ENCODE measurements around the gene NKIRAS1. TPM values are rescaled to one million over a fixed set of nuclear protein-coding genes. Genes with fewer than 3 reads are reported as not detected.
"Not testable (repeated sequence)": the region's sequence is repeated elsewhere in the genome, so short reads cannot be mapped to it uniquely, and the experiment has no call there.

NKIRAS1 gene
- total RNA-seq, 1 experiment from 2014 or later = 6.8 TPM

DNA sequence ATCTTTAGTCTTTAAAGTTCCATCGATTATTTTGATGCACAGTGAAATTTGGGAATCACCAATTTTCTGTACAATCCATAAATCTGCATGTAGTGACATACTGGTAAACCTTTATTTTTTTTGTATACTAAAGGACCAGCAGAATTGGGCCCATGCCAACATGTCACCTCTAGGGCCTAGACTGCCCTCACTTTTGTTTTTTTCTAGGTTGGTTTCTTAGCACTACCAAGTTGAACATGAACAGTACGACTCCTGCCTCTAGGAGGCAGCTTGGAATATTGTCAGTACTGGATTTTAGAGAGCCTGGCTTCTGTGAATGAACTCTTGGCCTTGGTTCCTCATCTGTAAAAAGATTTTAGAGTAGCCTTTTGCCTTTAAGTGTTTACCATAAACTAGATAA, 32.3 kb downstream of the NKIRAS1 start:
- CTCF ChIA-PET = no interaction called here
- peaks cover 4% of the 10 kb centered on the region for H3K4me1 Mint-ChIP-seq (ENCODE audit: insufficient read depth, unreplicated experiment)
- TF ChIP-seq, protein P1, sequence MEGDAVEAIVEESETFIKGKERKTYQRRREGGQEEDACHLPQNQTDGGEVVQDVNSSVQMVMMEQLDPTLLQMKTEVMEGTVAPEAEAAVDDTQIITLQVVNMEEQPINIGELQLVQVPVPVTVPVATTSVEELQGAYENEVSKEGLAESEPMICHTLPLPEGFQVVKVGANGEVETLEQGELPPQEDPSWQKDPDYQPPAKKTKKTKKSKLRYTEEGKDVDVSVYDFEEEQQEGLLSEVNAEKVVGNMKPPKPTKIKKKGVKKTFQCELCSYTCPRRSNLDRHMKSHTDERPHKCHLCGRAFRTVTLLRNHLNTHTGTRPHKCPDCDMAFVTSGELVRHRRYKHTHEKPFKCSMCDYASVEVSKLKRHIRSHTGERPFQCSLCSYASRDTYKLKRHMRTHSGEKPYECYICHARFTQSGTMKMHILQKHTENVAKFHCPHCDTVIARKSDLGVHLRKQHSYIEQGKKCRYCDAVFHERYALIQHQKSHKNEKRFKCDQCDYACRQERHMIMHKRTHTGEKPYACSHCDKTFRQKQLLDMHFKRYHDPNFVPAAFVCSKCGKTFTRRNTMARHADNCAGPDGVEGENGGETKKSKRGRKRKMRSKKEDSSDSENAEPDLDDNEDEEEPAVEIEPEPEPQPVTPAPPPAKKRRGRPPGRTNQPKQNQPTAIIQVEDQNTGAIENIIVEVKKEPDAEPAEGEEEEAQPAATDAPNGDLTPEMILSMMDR (IDR thresholded peaks at IDR 0.05; ENCODE audit: unreplicated experiment) = no peak

DNA sequence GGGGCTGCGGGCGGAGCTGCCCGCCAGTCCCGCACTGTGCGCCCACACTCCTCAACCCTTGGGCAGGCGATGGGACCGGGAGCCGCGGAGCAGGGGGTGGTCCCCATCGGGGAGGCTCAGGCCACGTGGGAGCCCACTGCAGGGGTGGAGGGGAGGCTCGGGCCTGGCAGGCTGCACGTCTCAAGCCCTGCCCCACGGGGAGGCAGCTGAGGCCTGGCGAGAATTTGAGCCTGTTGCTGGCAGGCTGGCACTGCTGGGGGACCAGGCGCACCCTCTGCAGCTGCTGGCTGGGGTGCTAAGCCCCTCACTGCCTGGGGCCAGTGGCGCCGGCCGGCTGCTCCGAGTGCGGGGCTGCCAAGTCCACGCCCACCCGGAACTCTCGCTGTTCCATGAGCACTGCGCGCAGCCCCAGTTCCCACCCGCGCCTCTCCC, 34.3 kb downstream of the NKIRAS1 start:
- peaks cover 8% of the 10 kb centered on the region for H3K4me1 Mint-ChIP-seq (ENCODE audit: insufficient read depth, unreplicated experiment)
- no TSS peak for BruUV-seq (replicated peaks)
- H3K27me3 Mint-ChIP-seq (ENCODE audit: insufficient read depth, unreplicated experiment) = no peaks in the 10 kb centered on the region
- H3K36me3 Mint-ChIP-seq (ENCODE audit: insufficient read depth, unreplicated experiment) = peaks cover 10% of the 10 kb centered on the region
- no peak overlapping the region for H3K27ac Mint-ChIP-seq (ENCODE audit: low read depth, unreplicated experiment)
- TF ChIP-seq, protein P1 (IDR thresholded peaks at IDR 0.05; ENCODE audit: unreplicated experiment) = no peak
- DNase-seq (ENCODE audit: unreplicated experiment) = no peak
- H3K9me3 Mint-ChIP-seq (ENCODE audit: unreplicated experiment) = no peaks in the 10 kb centered on the region
- H3K4me3 Mint-ChIP-seq (ENCODE audit: unreplicated experiment) = no peak overlapping the region
- CTCF ChIA-PET = interaction anchor here (0.6 to 1.0 kb wide), 2 partner anchors 45 to 298 kb away, joined by 3 read pairs; no protein-coding TSS in a partner anchor
- POLR2A ChIA-PET = interaction anchor here (1.0 kb wide), 1 partner anchor 18 kb away, joined by 4 read pairs; no protein-coding TSS in a partner anchor
- intact Hi-C loops (cut with micrococcal nuclease) = no loop called here

More for the DNA sequence above, 32.3 kb downstream of the NKIRAS1 start:
- no peak overlapping the region for H3K4me3 Mint-ChIP-seq (ENCODE audit: unreplicated experiment)
- peaks cover 20% of the 10 kb centered on the region for H3K36me3 Mint-ChIP-seq (ENCODE audit: insufficient read depth, unreplicated experiment)
- no TSS peak for BruUV-seq (replicated peaks)
- no peak overlapping the region for H3K27ac Mint-ChIP-seq (ENCODE audit: low read depth, unreplicated experiment)
- POLR2A ChIA-PET = interaction anchor here (1.0 to 1.1 kb wide), 2 partner anchors 10 to 23 kb away, joined by 3 to 4 read pairs; no protein-coding TSS in a partner anchor
- DNase-seq (ENCODE audit: unreplicated experiment) = peak; percentile 26
- H3K27me3 Mint-ChIP-seq (ENCODE audit: insufficient read depth, unreplicated experiment) = no peaks in the 10 kb centered on the region
- H3K9me3 Mint-ChIP-seq (ENCODE audit: unreplicated experiment) = no peaks in the 10 kb centered on the region
- intact Hi-C loops (cut with micrococcal nuclease) = no loop called here

DNA sequence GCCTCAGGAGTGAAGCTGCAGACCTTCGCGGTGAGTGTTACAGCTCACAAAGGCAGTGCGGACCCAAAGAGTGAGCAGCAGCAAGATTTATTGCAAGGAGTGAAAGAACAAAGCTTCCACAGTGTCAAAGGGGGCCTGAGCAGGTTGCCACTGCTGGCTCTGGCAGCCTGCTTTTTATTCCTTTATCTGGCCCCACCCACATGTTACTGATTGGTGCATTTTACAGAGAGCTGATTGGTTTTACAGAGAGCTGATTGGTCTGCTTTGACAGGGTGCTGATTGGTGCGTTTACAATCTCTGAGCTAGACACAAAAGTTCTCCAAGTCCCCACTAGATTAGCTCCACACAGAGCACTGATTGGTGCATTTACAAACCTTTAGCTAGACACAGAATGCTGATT, 34.8 kb downstream of the NKIRAS1 start:
- DNase-seq (ENCODE audit: unreplicated experiment); H3K27me3 Mint-ChIP-seq (ENCODE audit: insufficient read depth, unreplicated experiment); H3K9me3 Mint-ChIP-seq (ENCODE audit: unreplicated experiment); H3K27ac Mint-ChIP-seq (ENCODE audit: low read depth, unreplicated experiment); intact Hi-C loops (cut with micrococcal nuclease); BruUV-seq (replicated peaks); H3K4me3 Mint-ChIP-seq (ENCODE audit: unreplicated experiment): not testable (repeated sequence)
- ChIA-PET POLR2A (interaction anchor here (1.0 kb wide), 1 partner anchor 17 kb away, joined by 4 read pairs; no protein-coding TSS in a partner anchor), CTCF (interaction anchor here (0.6 to 1.0 kb wide), 4 partner anchors 8 to 298 kb away, joined by 3 to 5 read pairs (median 3); no protein-coding TSS in a partner anchor)
- peaks cover 10% of the 10 kb centered on the region for H3K36me3 Mint-ChIP-seq (ENCODE audit: insufficient read depth, unreplicated experiment)
- peaks cover 13% of the 10 kb centered on the region for H3K4me1 Mint-ChIP-seq (ENCODE audit: insufficient read depth, unreplicated experiment)

DNA sequence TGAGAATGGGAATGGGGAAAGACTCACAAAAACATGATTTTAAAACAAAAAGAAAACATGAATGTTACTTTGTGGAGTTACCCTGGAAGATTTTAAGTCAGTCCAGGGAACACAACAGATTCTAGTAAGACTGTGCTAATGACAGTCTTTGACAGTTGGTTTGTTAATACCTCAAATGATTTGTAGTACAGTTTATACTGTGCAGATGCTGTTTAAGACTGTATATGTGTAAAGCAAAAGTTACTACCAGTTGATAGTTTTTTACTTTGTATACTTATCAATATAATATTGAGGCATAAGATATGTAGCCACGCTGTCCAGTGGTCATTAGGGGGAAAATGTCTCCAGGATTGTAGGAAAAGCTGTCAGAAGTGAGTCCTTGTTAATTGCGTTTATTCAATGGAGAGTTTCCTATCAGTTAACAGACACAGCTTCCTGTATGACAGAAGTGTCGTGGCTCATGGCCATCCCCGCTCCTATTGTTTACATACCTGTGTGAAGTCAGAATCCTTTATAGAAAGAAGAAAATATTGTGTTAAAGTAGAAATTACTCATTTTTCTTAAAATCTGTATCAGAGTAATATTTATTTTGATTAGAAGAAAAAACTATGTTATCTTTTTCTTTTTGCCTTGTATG, 36.0 kb downstream of the NKIRAS1 start:
- intact Hi-C loops (cut with micrococcal nuclease) = no loop called here
- BruUV-seq (replicated peaks) = no TSS peak

More for the DNA sequence above, 36.0 kb downstream of the NKIRAS1 start:
- CTCF ChIA-PET = interaction anchor here (0.5 to 0.9 kb wide), 2 partner anchors 11 to 17 kb away, joined by 3 read pairs; no protein-coding TSS in a partner anchor
- no peak overlapping the region for H3K27ac Mint-ChIP-seq (ENCODE audit: low read depth, unreplicated experiment)
- peaks cover 10% of the 10 kb centered on the region for H3K36me3 Mint-ChIP-seq (ENCODE audit: insufficient read depth, unreplicated experiment)
- no peaks in the 10 kb centered on the region for H3K27me3 Mint-ChIP-seq (ENCODE audit: insufficient read depth, unreplicated experiment)
- no peak overlapping the region for H3K4me3 Mint-ChIP-seq (ENCODE audit: unreplicated experiment)
- peaks cover 23% of the 10 kb centered on the region for H3K4me1 Mint-ChIP-seq (ENCODE audit: insufficient read depth, unreplicated experiment)
- no peaks in the 10 kb centered on the region for H3K9me3 Mint-ChIP-seq (ENCODE audit: unreplicated experiment)
- DNase-seq (ENCODE audit: unreplicated experiment) = no peak
- POLR2A ChIA-PET = interaction anchor here (1.7 kb wide), 1 partner anchor 35 kb away, joined by 7 read pairs; the partner anchor contains the start of genes NKIRAS1 and RPL15
- TF ChIP-seq, protein P1 (IDR thresholded peaks at IDR 0.05; ENCODE audit: unreplicated experiment) = no peak

Data from MCF 10A (cell line).